Type B pancreatic cell (in vitro differentiated cells): ENCODE measurements around the gene SLC25A5. TPM values are rescaled to one million over a fixed set of nuclear protein-coding genes. Genes with fewer than 3 reads are reported as not detected.
"Not testable (repeated sequence)": the region's sequence is repeated elsewhere in the genome, so short reads cannot be mapped to it uniquely, and the experiment has no call there.

Experiments
- DNase-seq: peaks from one replicate; pipeline ENCODE4 v3.0.0; 2021; ENCODE audit warnings: mixed read lengths; ENCODE audit not compliant: unreplicated experiment; ENCODE audit errors: extremely low spot score
- H3K27ac Mint-ChIP-seq: 2 replicates; pipeline ENCODE4 v1.8.0; 2021; ENCODE audit warnings: mild to moderate bottlenecking, mixed read lengths
- H3K27me3 Mint-ChIP-seq: 2 replicates; pipeline ENCODE4 v1.8.0; 2021; ENCODE audit warnings: mixed read lengths
- H3K36me3 Mint-ChIP-seq: 2 replicates; pipeline ENCODE4 v1.8.0; 2021; ENCODE audit warnings: mixed read lengths
- H3K4me1 Mint-ChIP-seq: one replicate; pipeline ENCODE4 v1.8.0; 2021; ENCODE audit warnings: mixed read lengths; ENCODE audit not compliant: unreplicated experiment
- H3K4me3 Mint-ChIP-seq: 2 replicates; pipeline ENCODE4 v1.8.0; 2021; ENCODE audit warnings: mild to moderate bottlenecking, mixed read lengths
- H3K9me3 Mint-ChIP-seq: 2 replicates; pipeline ENCODE4 v1.8.0; 2021; ENCODE audit warnings: mixed read lengths
- CTCF ChIP-seq: fragments of 200-600 bp; sonication (generic); conservative IDR thresholded peaks from 2 replicates; pipeline ENCODE4 v1.5.0; 2021; ENCODE audit warnings: antibody characterized with exemption, mild to moderate bottlenecking
- total RNA-seq: library from RNA; stranded (reverse); gene quantifications from 2 replicates; pipeline ENCODE4 v1.2.1, GENCODE V29; 2021; ENCODE audit warnings: low replicate concordance

Gene SLC25A5
- total RNA-seq, 1 donor from 2014 or later, result 428 TPM

GRCh38 chrX:119424999-119425398 is 43.2 kb upstream of the SLC25A5 start:
- Mint-ChIP-seq H3K36me3 (peaks cover 3% of the 10 kb centered on the region), H3K9me3 (no peaks in the 10 kb centered on the region), H3K27ac (no peak overlapping the region), H3K27me3 (no peaks in the 10 kb centered on the region), H3K4me3 (no peak overlapping the region), H3K4me1 (no peaks in the 10 kb centered on the region)
- no peak for DNase-seq
- no peak for TF ChIP-seq CTCF

- no peak for TF ChIP-seq CTCF
- Mint-ChIP-seq H3K27me3 (no peaks in the 10 kb centered on the region), H3K36me3 (peaks cover 3% of the 10 kb centered on the region), H3K9me3 (no peaks in the 10 kb centered on the region), H3K27ac (no peak overlapping the region), H3K4me3 (no peak overlapping the region), H3K4me1 (no peaks in the 10 kb centered on the region)
- no peak for DNase-seq
These were observed 41.0 kb upstream of the SLC25A5 start for GRCh38 chrX:119427024-119427794.

GRCh38 chrX:119427795-119428185 is 40.5 kb upstream of the SLC25A5 start:
- no peak for DNase-seq
- no peak for TF ChIP-seq CTCF
- H3K4me3 Mint-ChIP-seq, result no peak overlapping the region
- H3K27me3 Mint-ChIP-seq, result no peaks in the 10 kb centered on the region
- peaks cover 3% of the 10 kb centered on the region for H3K36me3 Mint-ChIP-seq
- no peaks in the 10 kb centered on the region for H3K4me1 Mint-ChIP-seq
- H3K27ac Mint-ChIP-seq, result no peak overlapping the region
- H3K9me3 Mint-ChIP-seq, result no peaks in the 10 kb centered on the region

GRCh38 chrX:119429471-119429870 is 38.8 kb upstream of the SLC25A5 start:
- H3K36me3 Mint-ChIP-seq, result peaks cover 13% of the 10 kb centered on the region
- no peaks in the 10 kb centered on the region for H3K27me3 Mint-ChIP-seq
- no peak overlapping the region for H3K4me3 Mint-ChIP-seq
- DNase-seq, result no peak
- no peaks in the 10 kb centered on the region for H3K4me1 Mint-ChIP-seq
- H3K27ac Mint-ChIP-seq, result no peak overlapping the region
- TF ChIP-seq CTCF, result no peak
- H3K9me3 Mint-ChIP-seq, result no peaks in the 10 kb centered on the region

- not testable (repeated sequence) for H3K4me1 Mint-ChIP-seq, H3K4me3 Mint-ChIP-seq, H3K27ac Mint-ChIP-seq, H3K27me3 Mint-ChIP-seq, DNase-seq, H3K9me3 Mint-ChIP-seq, H3K36me3 Mint-ChIP-seq
These were observed 26.9 kb upstream of the SLC25A5 start for GRCh38 chrX:119441295-119441694.

GRCh38 chrX:119442286-119442685 is 26.0 kb upstream of the SLC25A5 start:
- Mint-ChIP-seq H3K9me3 (no peaks in the 10 kb centered on the region), H3K4me3 (no peak overlapping the region)
- no peak for TF ChIP-seq CTCF

More at GRCh38 chrX:119442286-119442685, 26.0 kb upstream of the SLC25A5 start:
- DNase-seq, result no peak
- no peaks in the 10 kb centered on the region for H3K4me1 Mint-ChIP-seq
- no peaks in the 10 kb centered on the region for H3K27me3 Mint-ChIP-seq
- peaks cover 5% of the 10 kb centered on the region for H3K36me3 Mint-ChIP-seq
- H3K27ac Mint-ChIP-seq, result no peak overlapping the region
